Measurements from ENCODE around the gene PID1. TPM values are rescaled to one million over a fixed set of nuclear protein-coding genes. Genes with fewer than 3 reads are reported as not detected.

The PID1 gene
- polyA plus RNA-seq, 3 donors = 4.3 to 6.7 (median 4.8) TPM

GRCh38 chr2:229170916-229171315, 100.2 kb downstream of the PID1 start:
- no peak for DNase-seq

- no peak for DNase-seq
Observed at GRCh38 chr2:229170171-229170570, 100.9 kb downstream of the PID1 start.

GRCh38 chr2:229169751-229170150, 101.3 kb downstream of the PID1 start:
- no peak for DNase-seq

- DNase-seq = no peak
Observed at GRCh38 chr2:229164545-229165249, 106.4 kb downstream of the PID1 start.

- no peak for DNase-seq
Observed at GRCh38 chr2:229163893-229164292, 107.2 kb downstream of the PID1 start.

DNA sequence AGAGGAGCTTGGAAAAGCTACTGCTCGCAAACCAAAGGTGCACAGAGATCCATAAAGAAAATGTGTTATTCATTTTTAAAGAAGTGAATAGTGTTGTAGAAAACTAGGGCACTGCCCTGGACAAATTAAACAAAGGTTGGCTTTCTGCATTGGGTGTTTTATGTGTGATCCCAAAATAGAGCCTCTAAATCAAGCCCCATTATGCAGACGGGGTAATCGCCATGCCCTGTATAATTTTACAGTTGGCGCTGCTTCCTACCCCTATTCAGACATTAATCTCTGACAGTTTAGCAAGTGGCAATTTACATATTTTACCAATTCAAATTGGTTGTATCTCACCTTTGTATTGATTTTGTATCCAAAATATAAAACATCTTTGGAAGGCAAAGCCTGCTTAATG, 109.1 kb downstream of the PID1 start:
- DNase-seq = no peak

DNA sequence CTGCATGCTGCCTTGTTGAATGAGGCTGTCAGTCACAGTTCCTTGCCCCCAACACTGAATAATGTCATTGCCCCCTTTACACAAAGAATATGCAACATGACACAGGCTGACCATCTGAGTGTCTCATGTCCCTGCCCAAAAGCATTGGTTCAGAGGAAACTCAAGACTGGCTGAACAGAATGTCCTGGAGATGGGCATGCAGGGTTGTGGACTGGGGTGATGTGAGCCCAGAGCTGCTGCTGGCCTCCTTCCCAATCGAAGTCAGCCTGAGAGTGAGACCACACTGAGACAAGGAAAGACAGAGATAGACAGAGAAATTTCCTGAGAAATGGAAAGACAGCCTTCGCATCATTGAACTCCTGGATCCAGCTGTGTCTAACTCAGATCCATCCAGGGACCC, 110.1 kb downstream of the PID1 start:
- DNase-seq = no peak

DNA sequence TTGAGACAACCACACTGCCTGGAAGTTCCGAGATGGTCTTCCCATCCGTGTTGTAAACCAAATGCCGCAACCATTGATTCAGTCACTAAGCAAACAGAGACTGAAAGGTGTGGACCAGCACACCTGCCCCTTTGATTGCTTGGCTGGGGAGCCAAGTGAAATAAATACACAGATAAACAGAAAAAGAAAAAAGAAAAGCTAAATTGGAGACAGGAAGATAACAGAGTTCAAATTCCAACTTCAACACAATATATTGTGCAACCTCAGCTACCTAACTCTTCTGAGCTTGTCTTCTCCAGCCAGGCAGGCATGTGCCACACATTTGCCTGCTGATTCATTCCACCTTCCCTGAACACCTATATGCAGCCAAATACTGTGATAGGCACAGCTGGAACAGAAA, 110.9 kb downstream of the PID1 start:
- DNase-seq = no peak

- no peak for DNase-seq
Observed at GRCh38 chr2:229159405-229159804, 111.7 kb downstream of the PID1 start.

DNA sequence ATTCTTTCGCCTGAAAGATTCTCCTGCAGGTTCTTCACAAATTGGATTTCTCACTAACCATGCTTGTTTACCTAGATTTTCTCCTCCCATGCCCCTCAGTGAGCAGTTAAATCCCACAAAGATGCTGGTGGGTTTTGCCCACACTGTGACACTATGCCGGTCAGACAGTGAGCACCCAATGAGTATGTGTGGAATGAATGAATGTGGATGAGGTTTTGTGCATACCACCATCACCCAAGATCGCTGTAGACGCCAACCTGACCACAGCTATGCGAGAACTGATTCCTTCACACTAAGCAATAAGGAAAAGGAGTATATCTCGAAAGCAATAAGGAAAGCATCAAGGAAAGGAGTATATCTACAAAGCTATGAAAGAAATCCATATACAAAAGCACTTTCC, 116.7 kb downstream of the PID1 start:
- DNase-seq = no peak

DNA sequence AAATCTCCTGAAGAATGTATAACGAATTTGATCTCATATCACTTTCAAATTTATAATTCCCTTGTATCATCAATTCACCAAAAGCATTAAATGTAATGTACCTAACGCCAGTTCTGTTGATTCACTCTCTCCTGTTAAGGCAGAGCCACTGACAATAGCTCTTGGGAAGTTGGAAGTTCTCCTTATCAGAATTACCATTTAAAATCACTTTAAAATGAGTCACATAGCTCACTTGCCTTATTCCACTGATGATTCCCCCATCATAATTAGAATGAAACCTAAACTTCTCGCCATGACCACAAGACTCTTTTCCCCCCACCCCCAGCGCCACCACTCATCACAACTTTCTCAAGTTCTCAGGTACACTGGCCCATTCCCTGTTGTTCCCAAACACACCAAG, 117.1 kb downstream of the PID1 start:
- DNase-seq = no peak

GRCh38 chr2:229153267-229153666, 117.8 kb downstream of the PID1 start:
- DNase-seq = no peak

GRCh38 chr2:229152674-229153073, 118.4 kb downstream of the PID1 start:
- DNase-seq = no peak

DNA sequence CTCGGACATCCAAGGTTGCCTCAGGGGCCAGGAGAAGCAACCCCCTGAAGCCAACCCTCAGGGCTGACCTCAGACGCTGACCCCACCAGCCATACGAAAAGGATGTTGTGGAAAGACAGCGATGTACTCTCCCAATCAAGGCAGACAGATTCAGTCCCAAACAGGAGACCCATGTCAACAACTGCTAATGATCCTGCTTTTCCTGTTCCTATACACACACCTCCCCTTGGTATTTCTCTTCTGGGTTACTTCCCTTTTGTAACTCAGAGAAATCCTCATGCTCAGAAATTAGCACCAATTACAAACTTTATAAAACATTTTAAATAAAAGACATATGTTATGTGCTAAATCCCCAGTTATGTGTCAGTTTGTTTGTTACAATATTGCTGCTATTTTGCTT, 120.8 kb downstream of the PID1 start:
- no peak for DNase-seq

GRCh38 chr2:229141424-229142025, 129.6 kb downstream of the PID1 start:
- DNase-seq = no peak

DNA sequence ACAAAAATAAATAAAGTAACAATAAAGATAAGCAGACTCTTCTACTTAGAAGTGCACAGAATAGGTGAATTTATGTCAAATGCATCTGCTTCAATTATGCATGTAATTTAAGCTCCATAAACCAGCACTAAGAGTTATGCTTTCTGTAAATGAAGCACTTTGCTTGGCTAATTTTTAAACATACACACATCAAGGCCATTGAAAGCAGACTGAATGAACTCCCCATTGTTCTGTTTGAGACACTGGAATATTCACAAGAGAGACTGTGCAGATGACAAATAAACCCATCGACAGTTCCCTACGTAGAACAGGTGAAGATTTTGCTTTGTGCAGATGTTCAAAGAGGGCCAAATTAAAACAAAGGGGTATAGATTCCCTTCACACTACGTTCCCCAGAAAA, 133.4 kb downstream of the PID1 start:
- no peak for DNase-seq

DNA sequence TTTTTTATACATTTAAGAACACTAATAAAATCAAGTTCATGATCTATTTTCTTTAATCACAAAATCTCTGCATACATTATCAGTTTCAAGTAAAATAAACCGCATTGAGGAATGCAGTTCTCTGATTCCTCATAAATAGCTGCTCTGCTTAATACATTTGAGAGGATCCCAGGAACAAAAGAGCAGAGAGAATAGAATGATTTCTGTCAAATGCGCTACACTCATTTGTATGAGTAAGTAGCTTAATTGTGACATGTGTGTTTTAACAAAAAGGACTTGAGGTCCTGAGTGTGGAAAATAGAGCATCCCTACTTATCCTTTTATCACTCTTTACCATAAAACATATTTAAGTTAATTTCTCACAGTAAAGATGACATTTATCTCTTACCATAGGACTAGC, 134.0 kb downstream of the PID1 start:
- DNase-seq = no peak

DNA sequence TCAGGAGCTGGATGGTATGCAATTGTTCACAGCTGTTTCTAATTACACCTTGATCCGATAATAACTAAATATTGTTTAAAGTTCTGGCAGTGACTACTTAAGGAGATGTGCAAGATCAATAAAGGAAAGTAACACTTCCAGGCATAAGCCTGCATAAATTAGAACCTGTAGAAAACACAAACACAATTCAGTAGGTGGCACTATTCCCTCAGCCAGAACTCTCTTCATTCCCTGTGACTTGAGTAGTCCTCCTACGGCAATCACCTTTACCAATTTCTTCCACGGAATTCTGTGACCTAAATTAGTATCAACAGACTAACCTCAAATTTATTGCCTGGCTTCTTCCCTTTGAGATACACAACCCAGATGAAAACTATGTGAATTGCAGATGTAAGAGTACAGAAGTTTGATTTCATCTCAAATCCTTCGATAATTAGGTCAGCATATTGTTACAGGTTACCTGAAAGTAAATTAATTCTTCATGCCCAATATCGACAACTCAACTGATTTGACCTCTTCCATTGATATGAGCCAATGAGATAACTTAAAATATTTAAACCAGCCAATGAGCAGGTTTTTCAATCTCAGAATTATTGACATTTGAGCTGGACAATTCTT, 137.8 kb downstream of the PID1 start:
- peak; percentile 17 for DNase-seq

DNA sequence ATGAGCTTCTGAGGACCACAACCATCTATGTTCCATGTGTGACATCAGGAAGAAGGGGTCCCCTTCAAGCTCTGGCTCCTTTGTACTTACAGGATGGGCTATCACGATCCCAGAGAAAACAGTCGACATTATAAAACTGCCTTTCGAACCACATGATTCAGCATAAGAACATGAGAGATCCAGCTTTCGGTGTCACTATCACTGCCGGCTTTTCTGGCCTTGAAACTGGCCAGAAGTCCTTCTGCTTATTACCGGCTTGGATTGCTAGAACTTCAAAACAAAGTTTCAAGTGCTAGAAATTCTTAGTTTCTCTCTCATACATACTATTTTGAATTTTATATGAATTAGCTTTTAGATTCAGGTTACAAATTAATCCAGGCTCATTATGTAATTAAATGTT, 138.9 kb downstream of the PID1 start:
- DNase-seq = no peak

- DNase-seq = no peak
Observed at GRCh38 chr2:229130522-229130921, 140.6 kb downstream of the PID1 start.

DNA sequence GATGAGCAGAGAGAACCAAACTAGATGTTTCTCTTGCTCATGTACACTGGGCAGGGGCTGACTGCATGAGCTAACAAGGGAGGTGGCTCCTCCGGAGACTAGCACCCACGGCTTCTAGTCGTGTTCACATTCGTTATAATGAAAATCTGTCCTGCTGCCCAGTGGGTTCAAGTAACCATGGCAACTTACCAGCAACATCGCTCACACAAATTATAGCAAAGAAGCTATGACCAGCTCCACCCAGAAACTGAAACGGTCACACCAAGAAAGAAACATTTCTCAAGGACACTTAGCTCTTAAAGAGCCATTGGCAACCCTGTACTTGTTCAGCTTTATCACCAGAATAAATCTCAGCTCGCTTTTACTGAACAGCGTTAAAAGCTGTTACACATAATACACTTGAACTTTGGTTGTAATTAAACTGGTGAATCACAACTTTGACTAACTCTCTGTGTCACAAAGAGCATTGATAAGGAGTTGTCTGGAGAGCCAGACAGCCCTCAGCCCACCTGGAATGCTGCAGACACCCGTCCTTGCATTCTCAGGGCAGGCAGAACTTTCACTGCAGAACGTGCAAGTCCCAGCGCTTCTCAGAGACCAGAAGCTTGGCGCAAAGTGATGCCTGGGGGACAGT, 141.2 kb downstream of the PID1 start:
- no peak for DNase-seq

DNA sequence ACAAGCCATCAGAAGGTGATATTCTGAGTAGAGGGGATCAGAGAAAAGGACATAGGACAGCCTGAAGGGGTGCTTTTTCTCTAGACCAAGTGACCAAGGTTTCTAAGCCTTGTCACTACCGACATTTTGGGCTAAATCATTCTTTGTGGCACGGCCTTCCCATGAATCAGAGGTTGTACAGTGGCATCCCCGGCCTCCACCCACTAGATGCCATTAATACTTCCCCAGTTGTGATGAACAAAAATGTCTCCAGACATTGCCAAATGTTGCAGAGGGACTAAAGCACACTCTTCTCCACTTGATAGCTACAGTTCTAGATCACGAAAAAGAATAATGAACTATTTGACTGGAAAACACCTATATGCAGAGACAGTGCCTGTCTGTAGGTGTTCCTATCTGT, 143.6 kb downstream of the PID1 start:
- no peak for DNase-seq

- no peak for DNase-seq
Observed at GRCh38 chr2:229126066-229126465, 145.0 kb downstream of the PID1 start.

Data from renal pelvis (tissue), 4 donors.